DMS79 (cell line): ENCODE data around the gene USF1.
A peak's percentile ranks its signal among the peaks of the same experiment; 100 is the strongest.

Experiments
- DNase-seq: peaks from one replicate; lab custom pipeline; 2025; lab: John Stamatoyannopoulos, UW

The USF1 gene, protein sequence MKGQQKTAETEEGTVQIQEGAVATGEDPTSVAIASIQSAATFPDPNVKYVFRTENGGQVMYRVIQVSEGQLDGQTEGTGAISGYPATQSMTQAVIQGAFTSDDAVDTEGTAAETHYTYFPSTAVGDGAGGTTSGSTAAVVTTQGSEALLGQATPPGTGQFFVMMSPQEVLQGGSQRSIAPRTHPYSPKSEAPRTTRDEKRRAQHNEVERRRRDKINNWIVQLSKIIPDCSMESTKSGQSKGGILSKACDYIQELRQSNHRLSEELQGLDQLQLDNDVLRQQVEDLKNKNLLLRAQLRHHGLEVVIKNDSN

DNA sequence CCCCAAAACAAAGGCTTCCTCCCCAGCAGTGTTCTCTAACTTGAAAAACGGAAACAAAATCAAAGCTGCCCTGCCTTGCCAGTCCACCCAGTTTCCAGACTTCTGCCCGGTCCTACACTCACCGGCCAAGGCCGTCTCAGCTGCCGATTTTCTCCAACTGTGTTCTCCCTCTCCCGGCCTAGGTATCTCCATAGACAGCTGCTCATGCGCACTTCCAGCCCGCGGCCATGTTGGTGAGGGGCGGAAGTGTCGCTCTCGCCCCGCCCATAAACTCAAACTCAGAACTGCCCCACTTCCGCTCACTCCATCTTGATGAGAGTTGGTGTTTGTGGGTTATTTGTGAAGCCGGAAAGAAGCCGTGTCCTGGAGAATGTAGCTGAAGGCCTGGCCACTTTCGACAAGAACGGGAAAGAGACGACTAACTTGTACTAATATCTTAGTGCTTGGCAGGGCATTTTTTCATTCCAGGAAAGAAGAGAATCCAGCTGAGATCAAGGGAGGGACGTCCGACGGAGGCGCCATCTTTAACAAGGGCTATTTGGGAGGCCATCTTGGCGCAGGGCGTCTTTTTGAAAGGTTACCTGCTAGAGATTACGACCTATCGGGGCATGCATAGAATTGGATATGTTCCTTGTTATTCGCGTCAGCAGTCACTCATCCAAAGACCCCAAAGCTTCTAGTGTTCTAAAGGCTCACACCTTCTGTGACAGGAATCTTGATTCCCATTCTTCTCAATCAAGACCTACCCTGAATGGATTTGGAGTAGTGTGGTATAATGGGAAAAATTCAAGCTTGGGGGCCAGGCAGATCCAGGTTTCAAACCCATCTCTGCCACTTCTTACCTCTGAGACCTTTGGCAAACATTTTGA is at the start of gene USF1:
Gene USF1 (minus strand): TSS at position 242 of the 869 bp plus-strand sequence. CDS start 2,702 bp downstream, outside the sequence.
- peak; percentile 94 for DNase-seq

DNA sequence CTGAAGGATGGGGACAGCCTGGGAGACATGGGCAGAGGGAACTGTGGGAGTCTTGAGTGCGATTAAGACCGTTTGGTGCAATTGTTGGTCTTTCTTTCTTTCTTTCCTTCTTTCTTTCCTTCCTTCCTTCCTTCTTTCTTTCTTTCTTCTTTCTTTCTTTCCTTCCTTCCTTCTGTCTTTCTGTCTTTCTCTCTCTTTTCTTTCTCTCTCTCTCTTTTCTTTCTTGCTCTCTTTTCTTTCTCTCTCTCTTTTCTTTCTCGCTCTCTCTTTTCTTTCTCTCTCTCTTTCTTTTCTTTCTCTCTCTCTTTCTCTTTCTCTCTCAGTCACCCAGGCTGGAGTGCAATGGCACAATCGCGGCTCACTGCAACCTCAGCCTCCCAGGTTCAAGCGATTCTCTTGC is 49.5 kb upstream of the USF1 start:
- no peak for DNase-seq

DNA sequence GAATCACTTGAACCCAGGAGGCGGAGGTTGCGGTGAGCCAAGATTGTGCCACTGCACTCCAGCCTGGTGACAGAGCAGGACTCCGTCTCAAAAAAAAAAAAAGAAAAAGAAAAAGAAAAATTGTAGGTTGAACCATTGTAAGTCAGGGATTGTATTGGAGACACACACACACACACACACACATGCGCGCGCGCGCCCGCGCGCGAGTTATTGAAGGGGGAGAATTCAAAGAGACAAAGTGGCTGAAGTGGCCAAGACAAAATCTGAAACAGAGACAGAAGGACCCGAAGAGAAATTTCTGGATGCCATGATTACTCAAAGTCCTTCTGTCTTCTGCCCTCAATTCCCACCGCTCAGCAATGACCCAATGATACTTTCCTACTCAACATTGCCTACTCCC is 48.7 kb upstream of the USF1 start:
- DNase-seq = no peak

DNA sequence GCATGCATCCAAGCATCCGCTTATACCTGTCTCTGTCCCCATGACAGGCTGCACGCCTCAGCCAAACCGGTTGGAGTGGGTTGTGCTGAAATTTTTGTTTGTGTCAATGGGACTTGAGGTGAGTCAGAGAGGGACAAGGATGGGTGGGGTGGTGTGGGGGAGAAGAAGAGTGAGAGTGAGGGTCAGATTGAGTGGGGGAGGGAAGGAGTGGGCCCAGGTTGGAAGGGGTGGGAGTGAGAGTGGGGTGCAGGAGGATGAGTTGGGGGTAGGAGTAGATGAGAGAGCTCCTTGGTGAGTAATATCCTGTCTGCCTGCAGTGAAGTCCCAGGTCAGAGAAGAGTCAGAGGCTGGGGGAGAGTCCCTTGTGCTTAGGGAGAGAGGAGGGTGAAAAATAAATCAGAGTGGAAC is 46.8 kb upstream of the USF1 start:
- DNase-seq = no peak

DNA sequence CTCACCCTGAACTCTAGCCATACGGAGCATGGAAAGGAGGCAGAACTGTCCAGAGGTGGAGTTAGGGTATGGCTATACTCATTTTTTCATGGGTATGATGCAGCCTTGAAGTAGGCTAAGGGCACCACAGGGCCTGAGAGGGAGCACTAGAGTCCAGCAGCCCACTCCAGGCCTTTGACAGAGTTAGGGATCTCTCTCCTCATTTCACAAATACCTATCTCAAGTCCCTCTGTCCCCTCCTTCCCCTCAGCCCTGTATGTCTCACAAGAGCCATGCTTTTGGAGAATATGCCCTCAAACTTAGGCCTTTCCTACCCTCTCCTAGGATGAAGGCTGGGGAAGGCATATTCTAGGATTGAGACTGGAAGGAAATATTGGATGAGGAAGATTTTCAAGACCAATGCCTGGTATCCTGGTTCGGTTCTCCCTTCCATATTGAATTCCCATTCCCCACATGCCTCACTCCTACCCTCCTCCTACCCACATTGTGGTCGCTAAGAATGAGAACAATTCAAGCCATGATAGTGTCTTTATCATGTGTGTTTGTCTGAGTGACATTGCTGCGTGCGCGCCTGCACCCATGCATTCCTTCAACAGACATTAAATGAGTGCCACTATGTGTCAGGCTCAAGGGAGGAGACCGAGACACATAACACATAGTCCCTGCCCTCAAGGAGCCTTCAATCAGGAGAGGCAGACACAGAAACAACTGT is 46.2 kb upstream of the USF1 start:
- DNase-seq = no peak

DNA sequence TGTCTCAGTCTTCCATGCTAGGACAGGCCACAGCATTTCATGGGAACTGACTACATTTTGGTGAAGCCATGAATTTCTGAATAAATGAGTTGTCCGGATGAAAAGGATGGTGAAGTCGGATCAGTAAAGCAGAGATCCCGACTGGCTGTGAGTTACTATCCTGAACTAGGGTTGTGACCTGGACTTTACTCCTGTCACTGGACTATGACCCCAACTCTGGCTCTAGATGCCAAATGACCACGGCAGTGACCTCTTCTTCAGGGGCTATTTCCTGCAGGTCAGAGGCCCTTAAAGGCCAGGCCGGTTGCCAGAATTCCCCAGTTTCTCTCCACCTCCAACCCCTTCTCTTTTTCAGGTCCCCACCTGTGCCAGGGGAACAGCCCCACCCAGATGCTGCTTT is 45.3 kb upstream of the USF1 start:
- no peak for DNase-seq

DNA sequence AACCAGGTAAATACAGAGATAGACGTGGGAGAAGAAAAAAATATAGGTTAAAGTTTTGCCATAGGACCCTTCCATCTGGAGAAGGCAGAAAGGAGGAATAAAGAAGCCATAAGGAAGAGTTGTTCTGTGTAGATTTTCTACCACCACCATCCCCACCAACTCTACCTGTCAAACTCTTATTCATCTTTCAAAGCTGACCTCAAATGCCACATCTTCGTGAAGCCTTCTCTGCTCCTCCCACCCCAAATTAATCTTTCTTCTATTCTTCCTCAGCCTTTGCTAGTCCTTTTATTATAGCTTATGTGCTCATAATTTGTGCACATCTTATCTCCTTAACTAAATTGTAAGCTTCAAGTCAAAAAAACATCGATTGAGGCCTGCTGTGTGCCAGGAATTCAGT is 44.8 kb upstream of the USF1 start:
- DNase-seq = no peak

DNA sequence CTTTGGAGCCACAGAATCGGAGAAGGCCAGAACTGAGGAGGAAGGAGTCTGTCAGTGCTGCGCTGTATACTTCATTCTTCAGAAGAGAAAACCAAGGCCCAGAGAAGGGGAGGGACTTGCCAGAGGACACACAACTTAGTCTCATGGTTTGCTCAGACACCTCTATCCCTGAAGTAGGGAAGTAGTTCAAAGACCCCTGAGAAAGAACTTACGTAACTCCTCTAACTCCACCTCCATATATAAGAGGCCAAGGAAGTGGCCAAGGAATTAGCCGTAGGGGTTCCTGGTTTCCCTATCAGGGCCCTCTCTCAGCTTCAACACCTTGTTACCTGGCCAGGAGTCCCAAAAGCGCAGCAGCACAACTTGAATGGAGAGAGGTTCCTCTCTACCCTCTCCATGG is 44.2 kb upstream of the USF1 start:
- DNase-seq = no peak

DNA sequence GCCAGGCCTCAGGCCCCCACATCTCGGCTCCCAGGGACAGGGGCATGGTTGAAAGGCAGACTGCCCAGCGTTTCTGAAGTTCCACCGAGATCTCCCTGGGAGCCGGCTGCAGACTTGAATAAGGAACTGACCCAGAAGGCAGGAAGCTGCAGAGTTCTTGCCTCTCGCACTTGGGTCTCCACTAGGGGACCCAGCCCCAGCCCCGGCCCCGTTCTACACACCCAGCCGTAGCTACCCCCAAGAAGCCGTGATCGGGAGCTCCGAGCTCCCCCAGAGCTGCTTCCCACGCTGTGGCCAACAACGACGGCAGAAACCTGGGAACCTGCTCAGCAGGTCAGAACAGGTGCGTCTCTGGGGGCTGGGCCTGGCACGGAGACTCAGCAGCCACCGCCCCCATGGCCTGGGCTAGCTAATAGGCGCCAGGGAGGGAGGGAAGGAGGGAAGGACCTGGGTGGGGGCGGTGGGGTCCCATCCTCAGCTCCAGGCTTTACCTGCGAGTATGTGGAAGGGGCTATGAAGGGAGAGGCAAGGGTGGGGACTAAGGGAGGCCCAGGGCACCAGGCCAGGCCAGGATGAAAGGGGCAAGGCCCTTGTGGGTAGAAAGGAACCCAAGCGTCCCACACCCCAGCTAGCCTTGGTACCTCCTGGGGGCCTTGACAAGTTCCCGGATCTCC is 43.6 kb upstream of the USF1 start, which contains the start of gene NECTIN4:
Gene NECTIN4 (minus strand): TSS at position 308 of the 674 bp plus-strand sequence. CDS start 262 bp downstream, at position 46.
- peak; percentile 39 for DNase-seq

DNA sequence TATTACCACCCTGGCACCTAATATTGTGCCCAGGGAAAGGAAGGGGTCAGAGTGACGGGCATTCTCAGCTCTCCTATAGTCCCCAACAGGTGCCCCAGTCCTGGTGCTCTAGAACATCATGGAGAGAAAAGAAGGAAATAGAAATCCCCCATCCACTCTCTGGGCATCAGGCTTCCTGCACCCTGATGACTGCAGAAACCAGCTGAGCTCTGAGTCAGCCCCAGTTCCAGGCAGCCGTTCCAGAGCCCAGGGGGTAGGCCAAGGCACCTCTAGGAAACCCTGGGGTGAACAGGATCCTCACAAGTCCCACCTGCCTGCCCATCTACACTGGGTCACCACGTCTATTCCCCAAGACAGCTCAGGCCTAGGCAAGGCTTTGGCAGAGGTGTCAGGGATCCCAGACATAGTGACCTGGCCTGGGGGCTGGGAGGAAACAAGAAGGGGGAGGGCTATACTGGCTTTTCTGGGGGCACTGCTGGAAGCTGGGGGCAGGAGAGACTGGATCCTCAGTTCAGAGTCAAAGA is 42.9 kb upstream of the USF1 start:
- no peak for DNase-seq

DNA sequence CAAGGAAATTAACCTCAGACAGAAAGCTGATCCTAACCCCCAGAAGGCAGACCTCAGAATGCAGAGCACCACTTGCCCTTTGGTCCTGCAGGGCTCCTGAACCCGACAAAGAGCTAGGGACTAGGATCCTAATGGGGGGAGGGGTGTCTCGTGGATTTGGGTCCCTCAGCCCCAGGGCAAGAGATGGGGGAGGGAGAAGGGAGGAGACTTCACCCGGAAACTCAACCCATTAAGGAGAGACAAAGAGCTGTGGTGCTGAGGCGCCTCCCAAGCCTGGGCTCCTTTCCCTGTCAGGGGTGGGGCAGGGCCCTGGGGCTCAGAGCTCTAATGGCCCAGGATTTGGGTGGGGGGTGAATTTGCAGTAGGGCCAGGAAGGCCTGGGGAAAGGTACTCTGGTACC is 40.7 kb upstream of the USF1 start:
- no peak for DNase-seq

DNA sequence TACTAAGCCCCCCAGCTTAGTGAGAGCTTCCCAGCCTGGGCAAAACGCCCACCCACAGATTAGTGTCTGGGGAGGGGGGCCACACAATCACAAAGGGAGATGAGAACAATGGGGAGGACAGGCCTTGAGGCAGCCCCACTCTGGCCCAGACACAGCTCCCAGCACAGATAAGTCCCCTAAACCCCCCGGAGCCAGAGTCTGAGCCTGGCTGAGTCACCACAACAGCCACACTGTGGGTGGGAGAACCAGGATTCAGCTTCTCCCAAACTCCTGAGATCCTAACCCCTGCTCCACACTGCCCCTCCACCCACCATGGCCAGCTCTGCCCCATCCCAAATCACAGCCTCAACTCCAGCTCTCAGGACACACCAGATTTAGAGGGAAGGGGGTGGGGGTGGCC is 39.4 kb upstream of the USF1 start:
- DNase-seq = no peak

DNA sequence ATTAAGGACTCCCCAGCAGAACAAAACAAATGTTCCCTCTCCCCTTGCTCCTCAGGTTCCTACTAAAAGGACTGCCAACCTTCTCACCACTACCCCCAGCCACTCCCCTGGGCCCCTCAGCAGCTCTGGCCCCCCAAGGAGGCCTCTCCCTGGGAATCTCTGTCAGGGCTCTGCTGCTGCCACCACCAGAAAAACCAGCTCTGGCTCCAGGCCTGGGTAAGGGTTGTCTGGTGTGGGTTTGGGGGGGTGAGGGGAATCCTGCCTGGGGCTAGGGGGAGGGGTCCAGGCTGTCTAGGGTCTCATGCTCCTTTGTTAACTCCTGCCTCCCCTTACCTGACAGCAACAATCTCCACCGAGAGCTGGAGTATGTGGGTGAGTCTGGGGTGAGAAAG is 38.8 kb upstream of the USF1 start:
- no peak for DNase-seq

DNA sequence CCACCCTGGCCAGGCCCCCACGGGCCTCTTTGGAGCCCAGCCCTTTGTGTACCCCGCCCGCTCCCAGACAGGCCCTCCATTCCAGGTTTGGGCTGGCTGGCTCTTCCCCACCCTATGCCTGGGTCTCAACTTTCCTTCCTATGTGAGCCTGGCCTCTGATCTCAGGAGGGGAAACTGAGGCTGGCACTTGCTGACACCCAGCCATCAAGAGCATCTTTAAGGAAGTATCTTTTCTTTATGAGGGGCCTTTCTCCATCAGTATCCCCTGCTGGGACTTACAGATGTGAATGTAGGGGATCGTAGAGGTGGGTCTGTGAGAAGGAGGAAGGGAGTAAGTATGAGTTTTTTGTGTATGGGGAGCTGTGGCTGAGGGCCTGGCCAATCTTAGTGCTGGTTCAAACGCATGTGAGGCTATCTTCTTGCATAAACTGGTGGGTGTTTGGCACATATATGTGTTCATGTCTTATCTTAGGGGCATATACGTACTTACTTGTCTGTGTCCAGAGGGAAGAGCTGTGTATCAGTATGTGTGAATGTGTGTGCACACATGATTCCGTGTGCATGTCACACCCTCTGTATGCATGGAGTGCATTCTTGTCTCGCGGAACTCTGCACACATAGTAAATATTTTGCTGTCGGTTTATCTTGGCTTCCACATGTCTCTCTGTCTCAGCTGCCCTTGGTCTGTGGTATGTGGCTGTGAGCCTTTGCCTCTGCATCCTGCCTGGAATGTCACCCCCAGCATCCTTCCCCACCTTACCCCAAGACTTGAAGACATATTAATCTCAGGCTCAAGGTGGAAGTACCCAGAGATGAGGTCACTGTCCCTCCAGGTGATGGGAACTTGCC is 38.2 kb upstream of the USF1 start:
- no peak for DNase-seq

DNA sequence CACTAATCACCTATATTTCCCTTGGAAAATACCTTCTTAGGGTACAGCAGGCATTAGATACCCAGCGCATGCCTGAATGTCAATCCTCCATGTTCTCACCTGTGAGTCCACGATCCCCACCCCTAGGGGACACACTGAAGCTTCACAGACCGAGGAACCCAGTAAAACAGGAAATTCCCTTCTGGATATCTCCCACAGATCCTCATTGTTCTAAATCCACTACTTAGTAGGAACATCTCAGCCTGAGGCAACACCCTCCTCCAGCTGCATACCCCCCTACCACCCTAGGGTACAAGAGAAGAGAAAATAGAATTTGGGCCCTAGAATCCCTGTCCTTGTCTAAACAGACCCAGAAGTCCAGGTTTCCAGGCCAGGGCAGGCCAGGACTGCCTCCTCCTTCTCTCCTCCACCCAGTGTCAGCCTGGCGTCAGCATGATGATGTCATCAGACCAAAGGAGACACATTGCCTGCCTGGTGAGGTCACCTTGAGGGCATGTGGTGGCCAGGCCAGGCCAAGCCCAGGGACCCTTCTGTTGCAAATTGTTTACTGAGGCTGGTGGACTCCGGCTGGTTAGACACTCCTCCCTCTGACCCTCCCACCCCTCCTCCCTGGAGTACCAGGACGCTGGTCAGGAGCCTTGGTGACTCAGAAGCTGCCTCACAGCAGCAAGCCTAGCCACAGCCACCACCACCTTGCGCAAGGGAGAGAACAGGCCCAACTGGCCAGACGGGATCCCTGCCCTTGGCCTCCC is 37.4 kb upstream of the USF1 start:
- DNase-seq = no peak

DNA sequence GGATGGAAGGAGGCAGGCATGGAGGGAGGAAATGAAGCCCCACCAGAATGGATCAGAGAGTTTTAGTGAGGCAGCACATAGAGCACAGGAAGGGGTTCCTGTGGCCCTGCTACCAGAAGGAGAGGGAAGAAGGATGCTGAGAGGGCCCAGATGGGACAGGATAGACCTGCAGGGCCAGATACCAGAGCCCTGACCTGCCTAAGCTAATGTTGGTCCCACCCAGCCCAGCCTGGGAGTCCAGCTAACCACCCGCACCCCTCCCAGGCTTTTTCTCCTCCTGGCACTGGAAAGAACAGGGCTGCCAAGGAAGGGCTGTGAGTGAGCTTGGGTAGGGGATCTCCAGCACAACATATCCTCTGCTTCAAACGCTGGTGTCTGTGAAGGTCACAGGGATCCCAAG is 36.7 kb upstream of the USF1 start:
- DNase-seq = no peak

DNA sequence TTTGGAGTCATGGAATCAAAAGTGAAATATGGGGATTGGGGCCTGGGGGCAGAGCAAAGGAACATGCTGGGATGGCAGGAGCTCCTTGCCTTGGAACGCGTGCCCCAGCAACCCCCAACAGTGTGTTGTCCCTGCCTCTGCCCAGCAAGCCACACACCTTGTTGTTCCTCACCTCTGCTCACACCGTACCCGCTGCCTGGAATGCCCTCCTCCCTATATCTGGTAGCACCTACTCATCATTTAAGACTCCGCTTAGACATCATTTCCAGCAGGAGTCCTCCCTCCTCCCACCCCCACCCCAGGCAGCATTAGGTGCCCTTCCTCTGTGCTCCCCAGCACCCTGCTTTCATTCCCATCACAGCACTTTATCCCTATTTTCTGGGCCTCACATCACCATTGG is 35.7 kb upstream of the USF1 start:
- DNase-seq = no peak

DNA sequence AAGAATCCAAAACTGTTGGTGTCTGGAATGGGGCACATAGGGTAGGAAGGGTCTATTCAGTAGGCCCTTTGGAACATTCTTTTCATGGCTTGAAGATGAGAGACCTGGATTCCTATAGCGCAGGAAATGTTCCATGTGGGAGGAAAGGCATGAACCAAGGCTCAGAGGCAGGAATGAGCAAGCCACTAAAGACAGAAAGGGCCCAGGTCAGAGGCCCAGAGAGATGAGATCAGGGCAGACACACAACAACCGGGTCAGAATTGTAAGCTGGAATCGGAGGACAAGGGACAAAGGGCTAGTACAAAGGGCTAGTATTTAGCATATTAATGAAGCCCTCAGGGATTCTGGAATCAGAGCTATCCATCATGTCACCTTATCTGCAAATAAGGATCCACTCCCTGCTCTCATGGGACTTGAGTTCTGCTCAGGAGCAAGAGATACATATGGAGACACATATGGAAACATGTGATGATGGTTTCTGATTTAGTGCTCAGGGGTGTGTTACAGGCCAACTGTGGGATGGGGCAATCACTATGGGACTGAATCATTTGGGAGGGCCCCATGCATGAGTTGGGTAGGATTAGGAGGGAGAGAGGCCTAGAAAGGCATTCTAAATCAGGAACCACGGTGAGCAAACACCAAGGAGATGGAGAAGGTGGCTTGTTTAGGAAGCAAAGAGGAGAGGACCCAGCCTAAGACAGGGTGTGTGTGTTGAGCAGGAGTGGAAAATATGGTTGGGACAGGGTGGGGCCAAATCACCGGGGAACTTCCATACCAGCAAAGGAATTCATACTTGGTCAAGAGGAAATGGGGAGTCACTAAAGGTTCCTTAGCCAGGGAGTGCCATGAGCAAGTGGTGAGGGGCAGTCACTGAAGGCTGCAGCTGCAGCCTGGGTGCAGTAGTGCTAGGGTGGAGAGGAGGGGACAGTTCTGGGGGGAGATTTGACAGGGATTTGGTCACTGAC is 34.9 kb upstream of the USF1 start:
- DNase-seq = no peak
